ENCODE data around the gene FGD6. TPM values are rescaled to one million over a fixed set of nuclear protein-coding genes. Genes with fewer than 3 reads are reported as not detected.

Gene FGD6
- total RNA-seq, 4 donors from 2014 or later: 14.9 to 24.3 (median 22.4) TPM

- H3K9me3 ChIP-seq: no peaks in the 10 kb centered on the region
These were observed 58.3 kb downstream of the FGD6 start for GRCh38 chr12:95158919-95159318.

GRCh38 chr12:95151821-95152220 lies 65.4 kb downstream of the FGD6 start:
- DNase-seq: no peak
- no peaks in the 10 kb centered on the region for H3K9me3 ChIP-seq
- no peak overlapping the region for H3K27ac ChIP-seq
- no peak overlapping the region for H3K4me3 ChIP-seq
- H3K4me1 ChIP-seq: no peaks in the 10 kb centered on the region
- H3K27me3 ChIP-seq: no peaks in the 10 kb centered on the region
- TF ChIP-seq CTCF (IDR thresholded peaks at IDR 0.05) (no peak), POLR2A (IDR thresholded peaks at IDR 0.05) (no peak)
- peaks cover 0 to 18% (median 0%) of the 10 kb centered on the region in 3 donors for H3K36me3 ChIP-seq

More at GRCh38 chr12:95158919-95159318, 58.3 kb downstream of the FGD6 start:
- Histone ChIP-seq H3K4me3 (no peak overlapping the region), H3K36me3 (peaks cover 0 to 5% (median 0%) of the 10 kb centered on the region in 3 donors), H3K27me3 (no peaks in the 10 kb centered on the region), H3K27ac (no peak overlapping the region), H3K4me1 (no peaks in the 10 kb centered on the region)
- no peak for TF ChIP-seq CTCF (IDR thresholded peaks at IDR 0.05)
- no peak for TF ChIP-seq POLR2A (IDR thresholded peaks at IDR 0.05)
- no peak for DNase-seq

- DNase-seq: no peak
- no peaks in the 10 kb centered on the region for H3K4me1 ChIP-seq
- TF ChIP-seq POLR2A (IDR thresholded peaks at IDR 0.05) (no peak), CTCF (IDR thresholded peaks at IDR 0.05) (no peak)
- H3K27me3 ChIP-seq: no peaks in the 10 kb centered on the region
- no peaks in the 10 kb centered on the region for H3K9me3 ChIP-seq
- H3K4me3 ChIP-seq: no peak overlapping the region
- peaks cover 0 to 18% (median 0%) of the 10 kb centered on the region in 3 donors for H3K36me3 ChIP-seq
- H3K27ac ChIP-seq: no peak overlapping the region
These were observed 65.9 kb downstream of the FGD6 start for GRCh38 chr12:95151406-95151805.

GRCh38 chr12:95150501-95150900 lies 66.8 kb downstream of the FGD6 start:
- DNase-seq: no peak
- Histone ChIP-seq H3K36me3 (peaks cover 0 to 24% (median 0%) of the 10 kb centered on the region in 3 donors), H3K27ac (no peak overlapping the region), H3K27me3 (no peaks in the 10 kb centered on the region), H3K9me3 (no peaks in the 10 kb centered on the region), H3K4me1 (no peaks in the 10 kb centered on the region), H3K4me3 (no peak overlapping the region)
- TF ChIP-seq CTCF (IDR thresholded peaks at IDR 0.05) (no peak), POLR2A (IDR thresholded peaks at IDR 0.05) (no peak)

- TF ChIP-seq POLR2A (IDR thresholded peaks at IDR 0.05) (no peak), CTCF (IDR thresholded peaks at IDR 0.05) (no peak)
- DNase-seq: no peak
- Histone ChIP-seq H3K9me3 (no peaks in the 10 kb centered on the region), H3K4me1 (no peaks in the 10 kb centered on the region), H3K36me3 (peaks cover 0 to 18% (median 0%) of the 10 kb centered on the region in 3 donors), H3K27me3 (no peaks in the 10 kb centered on the region), H3K27ac (no peak overlapping the region), H3K4me3 (no peak overlapping the region)
These were observed 69.4 kb downstream of the FGD6 start for GRCh38 chr12:95147866-95148265.

GRCh38 chr12:95146769-95147168 lies 70.5 kb downstream of the FGD6 start:
- Histone ChIP-seq H3K4me3 (no peak overlapping the region), H3K27ac (no peak overlapping the region), H3K27me3 (no peaks in the 10 kb centered on the region), H3K9me3 (no peaks in the 10 kb centered on the region), H3K4me1 (no peaks in the 10 kb centered on the region), H3K36me3 (peaks cover 0 to 16% (median 0%) of the 10 kb centered on the region in 3 donors)
- no peak for DNase-seq
- TF ChIP-seq CTCF (IDR thresholded peaks at IDR 0.05) (no peak), POLR2A (IDR thresholded peaks at IDR 0.05) (no peak)
